DMS53 (cell line): ENCODE results near the gene RBM10.
A peak's percentile ranks its signal among the peaks of the same experiment; 100 is the strongest.

Experiments
- DNase-seq: peaks from one replicate; lab custom pipeline; 2025; lab: John Stamatoyannopoulos, UW

Gene RBM10

GRCh38 chrX:47197526-47197925 is 52.5 kb downstream of the RBM10 start:
- no peak for DNase-seq

GRCh38 chrX:47198026-47198686 is 53.1 kb downstream of the RBM10 start:
- no peak for DNase-seq

GRCh38 chrX:47198687-47199080 is 53.7 kb downstream of the RBM10 start:
- DNase-seq, result no peak

- DNase-seq, result no peak
Measured at GRCh38 chrX:47199286-47199685, 54.3 kb downstream of the RBM10 start.

- DNase-seq, result peak; percentile 32
Measured at GRCh38 chrX:47200385-47201150, 55.5 kb downstream of the RBM10 start.

GRCh38 chrX:47201345-47201944 is 56.4 kb downstream of the RBM10 start:
- no peak for DNase-seq

GRCh38 chrX:47202316-47202715 is 57.3 kb downstream of the RBM10 start:
- no peak for DNase-seq

GRCh38 chrX:47202877-47203276 is 57.9 kb downstream of the RBM10 start:
- no peak for DNase-seq

GRCh38 chrX:47204970-47205369 is 59.9 kb downstream of the RBM10 start:
- DNase-seq, result no peak

GRCh38 chrX:47206316-47206715 is 61.3 kb downstream of the RBM10 start:
- DNase-seq, result no peak

- DNase-seq, result no peak
Measured at GRCh38 chrX:47208108-47208507, 63.1 kb downstream of the RBM10 start.

- DNase-seq, result no peak
Measured at GRCh38 chrX:47209508-47210238, 64.7 kb downstream of the RBM10 start.

- DNase-seq, result no peak
Measured at GRCh38 chrX:47210661-47211425, 65.8 kb downstream of the RBM10 start.

- no peak for DNase-seq
Measured at GRCh38 chrX:47212381-47213293, 67.6 kb downstream of the RBM10 start.

GRCh38 chrX:47214435-47215077 is 69.5 kb downstream of the RBM10 start:
- DNase-seq, result no peak

GRCh38 chrX:47215291-47215900 is 70.4 kb downstream of the RBM10 start:
- no peak for DNase-seq

GRCh38 chrX:47216393-47216925 is 71.4 kb downstream of the RBM10 start:
- DNase-seq, result no peak

- peak; percentile 86 for DNase-seq
Measured at GRCh38 chrX:47217121-47217851, 72.3 kb downstream of the RBM10 start.

GRCh38 chrX:47217852-47218279 is 72.8 kb downstream of the RBM10 start:
- DNase-seq, result peak; percentile 99
